RWPE2 (cell line): Measurements from ENCODE around the gene SOX30.

Experiments
- ATAC-seq: fragments of 200-7000 bp; cut with Tn5 transposase; 3 replicates; pipeline ENCODE4 v1.9.1; 2021; ENCODE audit warnings: low read depth
- DNase-seq: peaks from one replicate; pipeline ENCODE4 v3.0.0-alpha.2; 2020; ENCODE audit warnings: low spot score
- H3K27ac ChIP-seq: fragments of 450-650 bp; 2 replicates; pipeline ENCODE4 v1.5.1; 2017; ENCODE audit warnings: mild to moderate bottlenecking; ENCODE audit not compliant: poor library complexity, severe bottlenecking
- H3K27me3 ChIP-seq: fragments of 250-450 bp; sonication (Bioruptor Pico); 2 replicates; pipeline ENCODE4 v1.5.1; 2021; ENCODE audit warnings: mild to moderate bottlenecking, moderate library complexity; ENCODE audit not compliant: insufficient read depth, poor library complexity, severe bottlenecking
- H3K36me3 ChIP-seq: fragments of 250-450 bp; sonication (Bioruptor Pico); 2 replicates; pipeline ENCODE4 v1.5.1; 2020; ENCODE audit warnings: low read depth, mild to moderate bottlenecking, moderate library complexity
- H3K4me1 ChIP-seq: fragments of 250-450 bp; sonication (Bioruptor Pico); 2 replicates; pipeline ENCODE4 v1.5.1; 2021; ENCODE audit warnings: mild to moderate bottlenecking, moderate library complexity; ENCODE audit not compliant: insufficient read depth, poor library complexity, severe bottlenecking
- H3K4me3 ChIP-seq: fragments of 250-450 bp; sonication (Bioruptor Pico); 2 replicates; pipeline ENCODE4 v1.5.1; 2021; ENCODE audit warnings: mild to moderate bottlenecking, moderate library complexity; ENCODE audit not compliant: severe bottlenecking
- H3K9me3 ChIP-seq: fragments of 250-450 bp; sonication (Bioruptor Pico); 2 replicates; pipeline ENCODE4 v1.5.1; 2021; ENCODE audit warnings: mild to moderate bottlenecking, moderate library complexity; ENCODE audit not compliant: severe bottlenecking
- CTCF ChIP-seq: fragments of 450-650 bp; IDR thresholded peaks from one replicate; pipeline ENCODE4 v1.5.1; 2017; ENCODE audit warnings: mild to moderate bottlenecking, moderate library complexity; ENCODE audit not compliant: poor library complexity, severe bottlenecking

SOX30 gene

GRCh38 chr5:157593052-157593757 is 59.0 kb downstream of the SOX30 start:
- Histone ChIP-seq H3K4me3 (no peak overlapping the region), H3K27ac (no peak overlapping the region), H3K36me3 (no peaks in the 10 kb centered on the region), H3K27me3 (no peaks in the 10 kb centered on the region), H3K9me3 (no peaks in the 10 kb centered on the region), H3K4me1 (no peaks in the 10 kb centered on the region)
- no peak for TF ChIP-seq CTCF
- DNase-seq = no peak
- no peak for ATAC-seq

- DNase-seq = no peak
- Histone ChIP-seq H3K9me3 (no peaks in the 10 kb centered on the region), H3K27ac (no peak overlapping the region), H3K36me3 (no peaks in the 10 kb centered on the region), H3K4me1 (no peaks in the 10 kb centered on the region), H3K4me3 (no peak overlapping the region), H3K27me3 (no peaks in the 10 kb centered on the region)
- no peak for ATAC-seq
- TF ChIP-seq CTCF = no peak
Measured at GRCh38 chr5:157592594-157592993, 59.6 kb downstream of the SOX30 start.

GRCh38 chr5:157590478-157590877 is 61.8 kb downstream of the SOX30 start:
- ATAC-seq = no peak
- Histone ChIP-seq H3K27me3 (no peaks in the 10 kb centered on the region), H3K27ac (no peak overlapping the region), H3K9me3 (no peaks in the 10 kb centered on the region), H3K36me3 (no peaks in the 10 kb centered on the region), H3K4me1 (no peaks in the 10 kb centered on the region), H3K4me3 (no peak overlapping the region)
- no peak for TF ChIP-seq CTCF
- DNase-seq = no peak

GRCh38 chr5:157584628-157585027 is 67.6 kb downstream of the SOX30 start:
- Histone ChIP-seq H3K9me3 (no peaks in the 10 kb centered on the region), H3K4me1 (no peaks in the 10 kb centered on the region), H3K4me3 (no peak overlapping the region), H3K27me3 (no peaks in the 10 kb centered on the region), H3K36me3 (no peaks in the 10 kb centered on the region), H3K27ac (no peak overlapping the region)
- no peak for DNase-seq
- TF ChIP-seq CTCF = no peak
- ATAC-seq = no peak
